Activated T-cell treated with anti-CD3 and anti-CD28 coated beads for 24 hours (primary cell): ENCODE results near the gene MGLL.
A peak's percentile ranks its signal among the peaks of the same experiment; 100 is the strongest.
"Not testable (repeated sequence)": the region's sequence is repeated elsewhere in the genome, so short reads cannot be mapped to it uniquely, and the experiment has no call there.

Source experiments
- DNase-seq: peaks from one replicate; pipeline ENCODE4 v3.0.0-alpha.2; 2020; ENCODE audit warnings: low read depth

The MGLL gene

GRCh38 chr3:127704840-127705239 is 117.5 kb downstream of the MGLL start:
- not testable (repeated sequence) for DNase-seq

- no peak for DNase-seq
Observed at GRCh38 chr3:127702151-127702578, 120.2 kb downstream of the MGLL start.

- no peak for DNase-seq
Observed at GRCh38 chr3:127701280-127701911, 120.9 kb downstream of the MGLL start.

- DNase-seq, result no peak
Observed at GRCh38 chr3:127700406-127700805, 121.9 kb downstream of the MGLL start.

GRCh38 chr3:127699416-127700300 is 122.7 kb downstream of the MGLL start:
- DNase-seq, result no peak

- DNase-seq, result no peak
Observed at GRCh38 chr3:127698691-127699415, 123.5 kb downstream of the MGLL start.

- no peak for DNase-seq
Observed at GRCh38 chr3:127698286-127698685, 124.0 kb downstream of the MGLL start.

- DNase-seq, result peak; percentile 17
Observed at GRCh38 chr3:127697551-127698240, 124.6 kb downstream of the MGLL start.

GRCh38 chr3:127694467-127695215 is 127.7 kb downstream of the MGLL start:
- no peak for DNase-seq

GRCh38 chr3:127693336-127693843 is 128.9 kb downstream of the MGLL start:
- DNase-seq, result no peak

- DNase-seq, result no peak
Observed at GRCh38 chr3:127692501-127693335, 129.6 kb downstream of the MGLL start.

- no peak for DNase-seq
Observed at GRCh38 chr3:127691974-127692373, 130.3 kb downstream of the MGLL start.

GRCh38 chr3:127691489-127691888 is 130.8 kb downstream of the MGLL start:
- DNase-seq, result no peak

- no peak for DNase-seq
Observed at GRCh38 chr3:127690823-127691452, 131.4 kb downstream of the MGLL start.

- DNase-seq, result no peak
Observed at GRCh38 chr3:127690106-127690505, 132.2 kb downstream of the MGLL start.

GRCh38 chr3:127689266-127689860 is 133.0 kb downstream of the MGLL start:
- no peak for DNase-seq

- DNase-seq, result no peak
Observed at GRCh38 chr3:127688416-127689265, 133.7 kb downstream of the MGLL start.

GRCh38 chr3:127688022-127688415 is 134.3 kb downstream of the MGLL start:
- DNase-seq, result no peak
